HG02763 (cell line): ENCODE data around the gene GHRH.

Source experiments
- ATAC-seq: cut with Tn5 transposase; IDR thresholded peaks from one replicate; pipeline ENCODE4 v1.9.1; 2021; ENCODE audit warnings: mild to moderate bottlenecking, moderate library complexity; ENCODE audit not compliant: unreplicated experiment

Gene GHRH

GRCh38 chr20:37291724-37292126 is 30.1 kb upstream of the GHRH start:
- no peak for ATAC-seq

GRCh38 chr20:37290158-37290810 is 28.7 kb upstream of the GHRH start:
- no peak for ATAC-seq

GRCh38 chr20:37288091-37288490 is 26.5 kb upstream of the GHRH start:
- ATAC-seq: no peak

- ATAC-seq: no peak
These were observed 24.2 kb upstream of the GHRH start for GRCh38 chr20:37285664-37286374.

GRCh38 chr20:37284691-37285161 is 23.1 kb upstream of the GHRH start:
- ATAC-seq: no peak

- ATAC-seq: no peak
These were observed 22.0 kb upstream of the GHRH start for GRCh38 chr20:37283530-37284195.

GRCh38 chr20:37282556-37282955 is 20.9 kb upstream of the GHRH start:
- ATAC-seq: no peak

GRCh38 chr20:37280403-37280802 is 18.8 kb upstream of the GHRH start:
- no peak for ATAC-seq

GRCh38 chr20:37279820-37280219 is 18.2 kb upstream of the GHRH start:
- no peak for ATAC-seq

GRCh38 chr20:37278966-37279590 is 17.5 kb upstream of the GHRH start:
- no peak for ATAC-seq

- ATAC-seq: no peak
These were observed 15.6 kb upstream of the GHRH start for GRCh38 chr20:37277253-37277593.

- peak; percentile 62 for ATAC-seq
These were observed 15.1 kb upstream of the GHRH start for GRCh38 chr20:37276494-37277252.

- ATAC-seq: no peak
These were observed 13.4 kb upstream of the GHRH start for GRCh38 chr20:37274851-37275524.

GRCh38 chr20:37273988-37274387 is 12.4 kb upstream of the GHRH start:
- no peak for ATAC-seq

- ATAC-seq: no peak
These were observed 9.8 kb upstream of the GHRH start for GRCh38 chr20:37271421-37271768.

GRCh38 chr20:37270576-37271420 is 9.2 kb upstream of the GHRH start:
- ATAC-seq: no peak

- no peak for ATAC-seq
These were observed 6.2 kb upstream of the GHRH start for GRCh38 chr20:37267667-37268313.

GRCh38 chr20:37266940-37267666 is 5.5 kb upstream of the GHRH start:
- no peak for ATAC-seq
